ENCODE results near the gene ALDH8A1.

DNA sequence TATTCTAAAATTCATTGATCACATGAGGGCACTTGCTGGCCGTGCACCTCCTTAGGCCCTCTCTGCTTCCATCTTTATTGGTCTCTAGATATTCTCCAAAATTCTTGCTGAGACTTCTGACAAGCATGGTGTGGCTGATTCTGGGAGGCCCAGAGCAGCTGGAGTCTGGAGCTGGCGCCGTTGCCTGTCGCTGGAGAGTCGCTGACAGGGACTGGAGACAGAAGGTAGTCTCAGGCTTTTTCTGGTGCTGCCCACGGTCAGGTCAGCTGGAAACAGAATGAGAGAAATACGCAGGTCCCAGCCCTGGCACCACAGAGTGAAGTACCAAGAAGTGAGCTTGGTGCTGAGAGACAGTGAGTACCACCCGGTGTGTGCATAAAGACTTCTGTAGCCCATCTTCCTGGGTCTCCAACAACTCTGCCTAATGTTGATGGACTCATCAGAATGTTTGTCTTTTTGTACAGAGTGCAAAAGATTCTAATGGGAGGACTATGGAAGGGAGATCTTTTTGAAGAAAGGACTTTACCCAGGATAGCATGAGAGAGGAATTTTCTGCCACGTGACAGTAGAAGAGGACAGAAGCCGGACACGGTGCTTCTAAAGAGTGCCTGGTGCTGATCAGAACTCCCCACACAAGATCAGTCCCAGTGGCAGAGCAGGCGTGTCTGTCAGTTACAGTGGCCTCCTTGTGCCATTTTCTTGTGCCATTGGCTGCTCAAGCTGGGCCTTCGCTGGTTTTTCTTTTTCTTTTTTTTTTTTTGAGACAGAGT is 1.8 kb upstream of the ALDH8A1 start:
- TF ChIP-seq POLR2A (IDR thresholded peaks at IDR 0.05) (no peak), POLR2AphosphoS5 (IDR thresholded peaks at IDR 0.05) (no peak)
- TF ChIP-seq, protein P1, sequence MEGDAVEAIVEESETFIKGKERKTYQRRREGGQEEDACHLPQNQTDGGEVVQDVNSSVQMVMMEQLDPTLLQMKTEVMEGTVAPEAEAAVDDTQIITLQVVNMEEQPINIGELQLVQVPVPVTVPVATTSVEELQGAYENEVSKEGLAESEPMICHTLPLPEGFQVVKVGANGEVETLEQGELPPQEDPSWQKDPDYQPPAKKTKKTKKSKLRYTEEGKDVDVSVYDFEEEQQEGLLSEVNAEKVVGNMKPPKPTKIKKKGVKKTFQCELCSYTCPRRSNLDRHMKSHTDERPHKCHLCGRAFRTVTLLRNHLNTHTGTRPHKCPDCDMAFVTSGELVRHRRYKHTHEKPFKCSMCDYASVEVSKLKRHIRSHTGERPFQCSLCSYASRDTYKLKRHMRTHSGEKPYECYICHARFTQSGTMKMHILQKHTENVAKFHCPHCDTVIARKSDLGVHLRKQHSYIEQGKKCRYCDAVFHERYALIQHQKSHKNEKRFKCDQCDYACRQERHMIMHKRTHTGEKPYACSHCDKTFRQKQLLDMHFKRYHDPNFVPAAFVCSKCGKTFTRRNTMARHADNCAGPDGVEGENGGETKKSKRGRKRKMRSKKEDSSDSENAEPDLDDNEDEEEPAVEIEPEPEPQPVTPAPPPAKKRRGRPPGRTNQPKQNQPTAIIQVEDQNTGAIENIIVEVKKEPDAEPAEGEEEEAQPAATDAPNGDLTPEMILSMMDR (IDR thresholded peaks at IDR 0.05) = no peak

All from stomach (tissue), 4 donors.